Posterior cingulate gyrus (tissue), 11 donors: Measurements from ENCODE around the gene G3BP1.
"Not testable (repeated sequence)": the region's sequence is repeated elsewhere in the genome, so short reads cannot be mapped to it uniquely, and the experiment has no call there.

Source experiments
- DNase-seq, 10 donors: peaks; one replicate each; pipeline versions ENCODE4 v3.0.0 to v3.0.0-alpha.2; 2020 to 2021; ENCODE audit warnings: mixed read lengths in 3 of 10
- intact Hi-C: fragments of 100-400 bp; cut with DNase I; formaldehyde crosslinking; loops from one replicate; pipeline ENCODE4 v1.15.1; 2023

The G3BP1 gene

DNA sequence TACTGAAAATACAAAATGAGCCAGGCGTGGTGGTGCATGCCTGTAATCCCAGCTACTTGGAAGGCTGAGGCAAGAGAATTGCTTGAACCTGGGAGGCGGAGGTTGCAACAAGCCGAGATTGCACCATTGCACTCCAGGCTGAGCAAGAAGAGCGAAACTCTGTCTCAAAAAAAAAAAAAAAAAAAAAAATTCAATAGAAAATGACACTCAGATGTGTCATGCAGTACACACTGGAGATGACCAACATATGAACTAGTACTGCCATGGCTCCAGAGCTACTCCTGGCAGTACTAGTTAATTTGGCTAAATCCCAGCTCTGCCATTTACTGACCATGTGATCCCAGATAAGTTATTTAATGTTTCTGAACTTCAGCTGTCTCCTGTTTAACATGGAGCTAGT lies 20.7 kb upstream of the G3BP1 start:
- intact Hi-C loops: no loop called here

DNA sequence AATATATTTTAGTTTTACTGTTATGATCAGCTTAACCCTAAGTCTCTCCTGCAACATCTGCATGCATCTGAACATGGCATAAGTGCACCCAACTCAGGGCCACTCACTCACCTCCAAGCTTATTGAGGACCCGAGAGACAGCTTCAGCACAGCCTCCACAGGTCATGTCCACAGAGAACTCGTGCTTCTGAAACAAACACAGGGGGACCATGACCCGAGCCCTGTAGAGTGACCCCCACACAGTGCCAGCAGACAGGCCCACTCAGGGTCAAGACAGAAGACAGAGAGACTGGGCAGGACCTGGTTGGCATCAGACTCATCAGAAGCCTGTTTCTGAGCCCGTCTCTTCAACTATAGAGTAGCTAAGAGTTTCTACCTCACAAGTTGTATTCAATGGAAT lies 20.2 kb upstream of the G3BP1 start:
- no peak for DNase-seq
- intact Hi-C loops: no loop called here

More for the DNA sequence above, 20.7 kb upstream of the G3BP1 start:
- DNase-seq: no peak

DNA sequence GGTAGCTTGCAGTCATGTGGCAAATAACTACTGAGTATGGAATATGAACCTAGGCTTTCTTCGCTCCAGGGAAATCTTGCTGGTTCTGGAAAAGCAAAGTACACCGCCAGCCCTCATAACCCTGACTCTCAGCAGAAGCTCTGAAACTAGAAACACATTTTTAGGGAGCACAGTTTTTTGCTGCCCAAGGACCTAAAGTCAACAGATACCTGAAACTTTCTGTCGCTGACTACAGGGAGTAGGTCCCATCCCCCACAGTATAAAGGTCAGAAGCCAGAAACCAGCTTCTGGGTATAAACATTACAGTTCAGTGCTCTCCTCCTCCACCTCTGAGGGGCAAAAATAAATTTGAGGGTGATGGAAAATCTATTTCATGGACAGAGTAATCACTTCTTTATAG lies 16.4 kb upstream of the G3BP1 start:
- intact Hi-C loops: no loop called here

DNA sequence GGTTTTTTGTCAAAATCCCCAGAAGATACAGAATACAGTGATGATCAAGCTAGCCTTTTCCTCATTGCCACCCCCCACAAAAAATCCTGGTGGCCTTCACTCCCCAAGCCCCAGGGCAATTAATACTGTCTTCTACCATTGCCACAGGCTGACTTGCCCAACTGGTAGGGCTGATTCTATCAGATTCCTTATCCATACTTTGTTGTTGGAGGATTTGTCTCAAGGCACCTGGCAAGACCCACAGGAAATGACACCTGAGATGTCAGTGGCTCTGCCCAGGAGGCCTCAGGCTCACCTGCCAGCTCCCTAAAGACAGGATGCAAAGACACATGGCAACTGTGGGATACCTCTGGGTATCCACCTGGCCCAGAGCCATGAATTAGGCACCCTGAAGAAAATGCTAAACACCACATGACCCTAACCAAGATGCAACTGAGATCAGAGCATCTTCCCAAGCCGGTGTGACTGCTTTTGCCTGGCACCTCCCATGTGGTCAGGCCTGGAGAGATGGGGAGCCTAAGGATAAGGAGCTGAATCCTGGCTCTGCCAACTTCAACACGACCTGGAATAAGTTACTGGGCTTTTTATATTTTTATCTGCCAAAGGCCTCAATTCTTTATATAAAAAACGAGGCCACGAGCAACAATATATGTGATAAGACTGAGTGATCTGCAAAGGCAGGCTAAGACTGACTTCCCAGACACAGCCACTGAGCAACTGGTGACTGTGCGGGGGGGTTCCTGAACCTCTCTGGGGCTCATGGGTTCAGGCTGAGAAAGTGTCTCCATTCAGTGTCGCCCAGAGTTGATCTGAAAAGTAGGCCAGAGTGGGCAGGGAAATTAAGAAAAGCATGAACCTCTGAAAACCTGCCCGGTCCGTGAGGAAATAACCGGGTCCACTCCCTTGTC lies 14.3 kb upstream of the G3BP1 start:
- intact Hi-C loops: loop anchor here (1.0 kb wide), 1 partner anchor 14 kb away; the partner anchor contains the start of gene G3BP1
- peak in 1 of 10 donors; percentile 76 for DNase-seq

More for the DNA sequence above, 16.4 kb upstream of the G3BP1 start:
- no peak for DNase-seq

DNA sequence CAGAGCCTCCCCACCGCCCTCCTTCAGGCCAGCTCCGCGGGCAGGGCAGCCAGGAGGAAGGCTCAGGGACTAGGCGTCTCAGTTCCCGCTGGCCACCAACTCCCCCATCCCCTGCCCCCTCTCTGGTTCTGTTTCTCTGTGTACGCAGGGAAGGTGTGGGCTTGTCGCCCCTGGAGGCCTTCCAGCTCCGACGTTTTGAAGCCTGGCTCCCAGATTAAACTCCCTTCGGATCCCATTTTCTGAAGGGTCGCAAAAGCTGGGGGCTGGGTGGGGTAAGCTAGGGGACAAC lies 13.7 kb upstream of the G3BP1 start:
- peak in 1 of 10 donors; percentile 86 for DNase-seq
- intact Hi-C loops: loop anchor here (1.0 kb wide), 1 partner anchor 13 kb away; the partner anchor contains the start of gene G3BP1

DNA sequence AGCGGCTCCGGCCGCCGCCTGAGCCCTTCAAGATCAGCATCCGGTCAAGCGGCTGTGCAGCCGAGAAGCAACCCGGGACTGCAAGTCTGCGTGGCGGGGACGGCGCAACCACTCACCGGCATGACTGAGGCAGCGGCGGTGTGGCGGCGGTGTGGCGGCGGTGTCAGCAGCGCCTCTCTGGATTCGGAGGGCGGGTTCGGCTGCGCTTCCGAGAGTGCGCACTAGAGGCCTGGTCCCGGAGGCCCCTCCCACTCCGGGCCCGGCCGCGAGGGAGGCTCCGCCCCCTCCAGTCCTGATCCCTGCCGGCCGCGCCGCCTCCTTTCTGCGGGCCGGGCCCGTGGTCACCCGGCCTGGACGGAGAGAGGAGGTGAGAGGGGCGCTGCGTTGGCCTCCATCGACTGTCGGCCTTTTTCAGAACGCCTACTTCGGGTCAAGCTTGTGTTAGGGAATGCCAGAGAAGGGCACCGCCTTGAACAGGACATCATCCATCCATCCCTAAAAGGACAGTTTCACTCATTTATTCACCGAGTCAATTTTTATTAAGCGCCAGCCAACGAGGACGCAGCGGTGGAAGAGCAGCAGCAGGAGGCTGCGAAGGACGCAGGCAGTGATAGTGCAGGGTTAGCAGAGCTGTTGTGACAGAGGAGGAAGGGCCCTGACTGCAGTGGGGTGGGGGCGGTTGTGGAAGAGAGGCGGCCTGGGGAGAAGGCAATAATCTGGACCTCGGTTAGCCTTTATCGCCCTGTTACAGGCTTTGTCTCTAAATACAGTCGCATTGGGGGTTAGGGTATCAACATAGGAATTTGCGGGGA lies 13.1 kb upstream of the G3BP1 start, which contains the start of gene ATOX1:
Gene ATOX1, minus strand, starts transcription at position 202 of the 812 bp plus-strand sequence. Its CDS starts 80 bp downstream, at position 122.
- intact Hi-C loops: loop anchor here (1.0 kb wide), 1 partner anchor 13 kb away; the partner anchor contains the start of gene G3BP1
- DNase-seq: peak; percentile 87 to 99 (median 94)

DNA sequence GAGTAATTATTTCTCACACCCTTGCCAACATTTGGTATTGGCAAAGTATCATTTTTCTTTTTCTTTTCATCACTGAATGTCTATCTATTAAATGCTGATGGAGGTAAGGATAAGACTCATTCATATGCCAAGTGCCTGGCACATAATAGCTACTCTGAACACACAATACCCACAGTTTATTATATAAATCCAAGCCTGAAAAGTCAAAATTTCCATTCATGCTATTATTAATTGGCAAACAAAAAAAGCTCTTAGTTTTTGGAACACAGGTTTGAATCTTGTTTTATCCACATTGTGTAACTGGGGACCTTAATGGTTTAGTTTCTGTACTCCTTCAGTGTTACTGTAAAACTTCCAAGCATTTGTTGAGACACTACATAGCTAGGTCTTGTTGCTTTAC lies 7.0 kb upstream of the G3BP1 start:
- no peak for DNase-seq

DNA sequence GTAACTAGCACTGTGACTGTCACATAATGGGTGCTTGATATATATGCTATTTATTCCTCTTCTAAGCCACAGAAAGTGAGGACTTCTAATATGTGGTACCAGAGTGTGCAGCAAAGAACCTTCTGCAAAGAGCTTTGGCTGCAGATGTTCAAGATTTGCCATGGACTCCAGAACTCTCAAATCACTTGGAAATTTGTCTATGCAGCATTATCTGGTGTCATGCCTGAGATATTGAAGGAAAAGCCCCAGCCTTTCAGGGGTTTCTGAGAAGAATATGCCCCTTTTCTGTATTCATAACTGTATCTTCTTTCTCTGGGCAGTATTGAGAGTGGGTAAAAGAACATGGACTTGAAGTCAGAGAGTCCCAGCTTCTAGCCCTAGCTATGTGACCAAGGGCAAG lies 4.8 kb upstream of the G3BP1 start:
- no peak for DNase-seq
- intact Hi-C loops: no loop called here

More for the DNA sequence above, 7.0 kb upstream of the G3BP1 start:
- intact Hi-C loops: no loop called here

DNA sequence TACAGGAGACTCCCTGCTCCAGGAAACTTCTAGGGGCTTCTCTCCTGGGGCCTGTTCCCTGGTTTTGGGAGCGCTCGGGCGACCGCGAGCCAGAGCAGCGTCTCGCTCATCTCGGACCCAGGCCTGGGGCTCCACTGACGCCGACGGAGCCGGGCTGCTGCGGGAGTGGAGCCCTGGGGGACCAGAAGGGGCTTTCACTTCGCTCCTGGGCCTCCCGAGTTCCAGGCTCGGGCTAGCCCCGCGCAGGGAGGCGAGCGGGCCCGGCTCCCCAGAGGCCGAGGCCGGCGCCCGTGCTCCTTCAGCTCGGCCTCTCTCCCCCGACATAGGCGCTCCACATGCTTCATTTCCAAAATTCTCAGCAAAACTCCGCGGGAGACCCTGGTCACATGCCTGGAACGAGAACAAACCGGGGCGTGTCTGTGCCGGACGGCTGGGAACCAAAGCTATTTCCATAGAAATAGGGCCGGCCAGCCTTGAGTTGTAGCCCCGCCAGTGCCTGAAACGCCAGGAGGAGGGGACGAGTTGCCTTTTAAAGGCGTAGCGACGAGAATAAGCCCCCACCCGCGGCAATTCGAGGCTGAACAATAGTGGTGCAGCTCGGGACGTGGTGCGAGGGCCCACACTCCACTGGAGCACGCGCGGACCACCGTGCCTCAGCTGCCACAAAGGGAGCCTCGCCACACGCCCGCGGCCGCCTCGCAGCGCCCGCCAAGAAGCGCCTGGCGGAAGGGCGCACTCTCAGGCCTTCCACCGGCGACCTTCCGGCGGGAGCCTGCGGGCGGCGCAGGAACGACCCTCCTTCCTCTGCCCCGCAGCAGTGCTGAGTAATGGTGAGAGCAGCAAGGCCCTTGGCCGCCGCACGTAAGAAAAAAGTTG lies 1.1 kb upstream of the G3BP1 start:
- intact Hi-C loops: loop anchor here (1.0 kb wide), 1 partner anchor 12 kb away; the partner anchor contains the start of gene ATOX1

DNA sequence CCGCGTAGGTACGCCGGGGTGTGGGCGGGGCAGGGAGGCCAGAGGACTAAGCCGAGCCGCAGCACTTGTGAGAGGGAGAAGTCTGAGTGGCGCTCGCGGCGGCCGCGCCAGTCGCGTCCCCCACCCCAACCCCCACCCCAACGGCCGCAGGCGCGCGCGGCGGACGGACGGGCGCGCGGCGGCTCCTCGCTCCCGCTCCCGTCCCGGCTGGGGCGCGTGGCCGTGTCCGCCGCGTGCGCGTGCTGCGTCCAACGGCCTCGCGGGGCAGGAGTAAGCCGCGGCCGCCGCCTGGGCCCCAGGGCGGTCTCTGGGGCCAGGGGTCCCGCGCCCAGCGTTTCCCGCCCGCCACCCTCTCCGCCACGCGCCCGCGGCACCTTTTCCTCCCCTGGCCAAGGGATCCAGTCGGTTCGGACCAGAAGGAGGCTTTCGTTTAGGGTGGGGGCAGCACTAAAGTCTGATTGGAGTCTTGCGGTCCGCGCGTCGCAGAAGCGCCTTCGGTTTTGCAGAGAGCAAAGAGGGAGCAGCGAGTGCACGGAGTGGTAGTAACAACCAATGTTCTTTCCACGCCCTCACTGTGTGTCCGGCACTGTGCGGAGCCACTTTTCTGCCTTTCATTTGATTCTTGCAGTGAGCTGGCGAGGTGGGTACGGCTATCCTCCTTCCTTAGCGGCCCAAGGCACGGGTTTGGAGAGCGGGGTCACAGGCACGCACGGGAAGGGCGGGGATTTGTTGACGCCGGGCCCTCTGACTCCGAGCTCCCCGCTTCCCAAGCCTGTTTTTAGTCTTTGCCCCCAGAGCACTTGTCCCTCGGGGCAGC lies 483 bp downstream of the G3BP1 start:
- peak in 7 of 10 donors; percentile 19 to 84 (median 27) for DNase-seq
- intact Hi-C loops: no loop called here

More for the DNA sequence above, 1.1 kb upstream of the G3BP1 start:
- peak; percentile 56 to 95 (median 68) for DNase-seq

DNA sequence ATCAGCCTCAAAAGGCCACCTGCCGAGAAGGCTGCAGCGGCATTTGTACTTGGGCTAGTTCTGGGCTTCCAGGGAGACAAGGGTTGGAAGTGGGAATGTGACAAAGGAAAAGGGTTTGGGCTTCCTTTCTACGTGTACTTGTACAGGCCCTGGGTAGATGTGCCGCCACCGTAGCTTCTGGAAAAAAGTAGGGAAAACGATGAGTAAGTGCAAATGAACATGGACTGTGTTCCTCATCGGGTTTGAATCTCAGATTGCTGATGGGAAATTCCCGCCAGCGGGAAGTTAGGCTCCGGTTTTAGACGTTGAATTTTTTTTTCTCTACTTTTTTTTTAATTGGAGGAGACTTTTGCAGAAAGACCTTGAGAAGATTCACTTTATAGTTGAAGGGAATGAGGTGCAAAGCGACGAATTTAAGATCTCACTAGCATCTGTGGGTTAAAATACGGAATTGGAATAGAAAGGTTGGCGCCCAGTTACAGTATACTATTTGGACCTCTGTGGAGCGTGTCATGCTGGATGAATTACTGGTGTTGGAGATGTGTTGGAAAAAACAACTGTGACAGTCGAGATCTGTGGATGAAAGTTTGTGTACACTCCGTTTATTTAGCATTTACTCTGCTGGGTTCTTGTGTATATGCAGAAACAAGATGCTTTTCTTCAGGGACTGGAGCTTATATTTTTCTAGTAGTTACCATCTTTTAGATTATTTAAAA lies 1.2 kb downstream of the G3BP1 start:
- intact Hi-C loops: no loop called here
- DNase-seq: peak in 2 of 10 donors; percentile 12 to 17

DNA sequence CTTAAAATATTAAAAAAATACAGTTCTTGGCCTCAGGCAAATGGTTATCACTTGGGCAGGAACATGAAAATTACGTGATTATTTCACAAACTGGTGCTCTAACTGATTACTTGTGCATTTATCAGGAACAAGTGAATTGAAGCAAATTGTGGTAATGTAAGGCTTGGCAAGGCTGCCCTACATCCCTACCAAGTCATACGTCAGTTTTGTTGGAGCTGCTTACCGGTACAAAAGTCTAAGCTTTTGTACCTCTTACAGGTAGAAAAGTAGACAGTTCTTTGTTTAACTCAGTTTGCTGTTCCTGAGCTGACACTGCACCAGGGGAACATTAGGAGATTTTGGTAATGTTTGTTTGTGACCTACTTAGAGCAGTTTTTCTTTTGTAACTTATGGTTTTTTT lies 2.2 kb downstream of the G3BP1 start:
- DNase-seq: no peak

DNA sequence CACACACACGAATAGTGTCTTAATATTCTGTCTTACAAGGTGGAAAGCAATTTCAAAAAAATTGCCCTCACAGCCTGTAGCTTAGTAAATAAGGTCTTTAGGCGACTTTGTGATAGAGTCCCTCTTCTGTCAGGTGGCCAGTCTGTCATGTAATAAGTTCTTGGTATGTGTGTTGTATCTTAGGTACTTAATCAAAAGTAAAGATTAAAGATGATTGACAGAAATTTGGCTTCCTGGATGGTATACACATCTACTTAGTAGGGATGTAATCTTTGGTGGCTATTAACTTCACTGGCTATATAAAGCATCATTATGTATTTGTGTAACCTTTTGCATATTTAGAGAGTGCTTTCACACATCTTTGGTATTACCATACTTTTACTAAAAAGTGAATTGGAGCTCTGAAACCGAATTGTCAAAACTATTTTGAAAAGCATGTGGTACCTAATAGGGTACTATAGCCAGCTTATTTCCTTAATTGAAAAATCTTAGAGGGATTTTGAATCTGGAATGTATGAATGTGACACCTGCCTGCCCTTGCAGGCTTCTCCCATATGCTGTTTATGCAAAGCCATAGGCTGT lies 3.4 kb downstream of the G3BP1 start:
- intact Hi-C loops: no loop called here
- DNase-seq: no peak

More for the DNA sequence above, 2.2 kb downstream of the G3BP1 start:
- intact Hi-C loops: no loop called here

DNA sequence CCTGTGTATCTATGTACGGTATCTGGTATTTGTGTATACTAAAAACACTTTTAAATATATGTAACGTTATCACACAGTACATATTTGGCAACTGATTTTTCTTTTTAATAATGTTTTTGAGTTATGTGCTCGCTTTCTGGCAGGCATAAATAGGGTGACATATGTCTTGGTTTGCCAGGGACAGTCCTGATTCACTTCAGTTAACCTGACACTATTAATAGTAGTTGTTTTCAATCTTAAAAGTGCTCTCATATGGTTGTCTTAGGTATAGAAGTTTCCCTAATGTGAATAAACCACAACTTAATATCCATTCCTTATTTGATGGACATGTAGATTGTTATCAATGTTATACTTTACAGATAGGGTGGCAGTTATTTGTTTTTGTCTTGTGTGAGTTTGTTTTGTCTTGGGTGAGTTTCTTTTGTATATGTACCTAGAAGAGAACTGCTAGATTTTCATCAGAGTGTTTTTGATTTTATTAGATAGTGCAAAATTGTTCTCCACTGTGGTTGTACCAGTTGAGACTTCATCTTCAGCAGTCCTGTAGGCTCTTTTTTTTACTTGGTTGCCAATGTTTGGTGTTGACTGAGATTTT lies 7.9 kb downstream of the G3BP1 start:
- intact Hi-C loops: no loop called here
- DNase-seq: no peak

DNA sequence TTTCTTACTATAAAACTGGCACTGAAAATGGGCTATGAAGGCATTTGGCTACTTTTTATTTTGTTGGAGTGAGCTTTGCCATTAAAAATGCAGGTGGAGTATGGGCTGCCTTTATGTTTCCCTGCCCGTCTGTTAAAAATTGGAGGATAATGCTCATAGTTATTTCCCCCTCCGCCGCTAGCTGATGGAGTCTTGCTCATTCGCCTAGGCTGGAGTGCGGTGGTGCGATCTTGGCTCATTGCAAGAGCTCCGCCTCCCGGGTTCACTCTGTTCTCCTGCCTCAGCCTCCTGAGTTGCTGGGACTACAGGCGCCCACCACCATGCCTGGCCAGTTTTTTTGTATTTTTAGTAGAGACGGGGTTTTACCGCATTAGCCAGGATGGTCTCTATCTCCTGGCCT lies 8.6 kb downstream of the G3BP1 start:
- intact Hi-C loops: no loop called here
- no peak for DNase-seq

DNA sequence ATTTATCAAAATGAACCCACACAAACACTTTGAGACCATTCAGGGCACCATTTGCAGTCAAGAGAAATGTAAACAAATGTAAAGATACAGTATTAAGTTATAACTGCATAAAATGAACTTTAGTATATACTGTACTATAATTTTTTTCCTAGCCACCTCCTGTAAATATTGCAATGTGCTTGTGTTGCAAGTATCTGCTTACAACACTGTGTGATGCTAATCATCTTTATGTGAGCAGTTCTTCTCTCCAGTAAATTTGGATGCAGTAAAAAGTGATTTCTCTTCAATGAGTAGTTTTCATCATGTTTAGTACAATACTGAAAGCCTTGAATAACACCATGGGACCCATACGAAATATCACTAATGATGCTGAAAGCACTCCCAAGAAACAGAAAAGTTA lies 9.4 kb downstream of the G3BP1 start:
- intact Hi-C loops: no loop called here
- no peak for DNase-seq

DNA sequence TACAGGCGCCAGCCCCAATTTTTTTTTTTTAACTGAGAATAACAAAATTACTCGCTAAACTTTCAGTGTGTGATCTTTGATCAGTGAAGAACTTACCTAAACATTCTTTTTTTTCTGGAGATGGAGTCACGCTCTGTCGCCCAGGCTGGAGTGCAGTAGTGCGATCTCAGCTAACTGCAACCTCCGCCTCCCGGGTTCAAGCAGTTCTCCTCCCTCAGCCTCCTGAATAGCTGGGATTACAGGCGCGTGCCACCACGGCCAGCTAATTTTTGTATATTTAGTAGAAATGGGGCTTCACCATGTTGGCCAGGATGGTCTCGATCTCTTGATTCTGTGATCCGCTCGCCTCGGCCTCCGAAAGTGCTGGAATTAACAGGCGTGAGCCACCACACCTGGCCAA lies 11.9 kb downstream of the G3BP1 start:
- intact Hi-C loops: not testable (repeated sequence)
- DNase-seq: peak in 1 of 10 donors; percentile 47

DNA sequence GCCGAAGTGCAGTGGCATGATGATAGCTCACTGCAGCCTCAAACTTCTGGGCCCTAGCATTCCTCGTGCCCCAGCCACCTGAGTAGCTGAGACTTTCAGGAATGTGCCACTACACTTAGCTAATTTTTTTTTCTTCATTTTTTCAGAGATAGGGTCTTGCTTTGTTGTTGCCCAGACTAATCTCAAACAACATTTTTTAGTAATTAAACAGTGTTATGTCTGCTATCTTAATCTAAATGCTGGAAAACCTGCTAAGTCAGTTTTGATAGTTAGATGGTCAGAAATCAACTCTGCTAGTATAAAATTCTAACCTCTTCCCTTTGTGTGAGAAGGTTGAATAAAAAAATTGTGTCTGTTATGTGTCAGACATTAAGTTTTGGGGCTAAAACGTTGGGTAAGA lies 12.4 kb downstream of the G3BP1 start:
- intact Hi-C loops: no loop called here
- no peak for DNase-seq
